K562 (cell line): ENCODE data around the gene KCNF1.

ENCODE experiments used
- CSDE1 ChIP-seq, 2 experiments: fragments of 450-650 bp; IDR thresholded peaks; 2 replicates each; pipeline ENCODE4 v1.6.1; 2016; ENCODE audit warnings: mild to moderate bottlenecking in 1 of 2
- EZH2 ChIP-seq: IDR thresholded peaks from 2 replicates; pipeline ENCODE4 v1.6.1; 2012; ENCODE audit warnings: low read depth, mild to moderate bottlenecking, inconsistent platforms, low read length, borderline replicate concordance
- SP1 ChIP-seq: sonication (generic); formaldehyde crosslinking; IDR thresholded peaks from 2 replicates; pipeline ENCODE4 v1.8.1; 2022; ENCODE audit warnings: mild to moderate bottlenecking, missing genetic modification reagents
- ZBTB7A ChIP-seq: IDR thresholded peaks from 2 replicates; pipeline ENCODE4 v1.6.1; 2011; ENCODE audit warnings: low read depth, mild to moderate bottlenecking, low read length, moderate library complexity, borderline replicate concordance; ENCODE audit not compliant: control insufficient read depth

DNA sequence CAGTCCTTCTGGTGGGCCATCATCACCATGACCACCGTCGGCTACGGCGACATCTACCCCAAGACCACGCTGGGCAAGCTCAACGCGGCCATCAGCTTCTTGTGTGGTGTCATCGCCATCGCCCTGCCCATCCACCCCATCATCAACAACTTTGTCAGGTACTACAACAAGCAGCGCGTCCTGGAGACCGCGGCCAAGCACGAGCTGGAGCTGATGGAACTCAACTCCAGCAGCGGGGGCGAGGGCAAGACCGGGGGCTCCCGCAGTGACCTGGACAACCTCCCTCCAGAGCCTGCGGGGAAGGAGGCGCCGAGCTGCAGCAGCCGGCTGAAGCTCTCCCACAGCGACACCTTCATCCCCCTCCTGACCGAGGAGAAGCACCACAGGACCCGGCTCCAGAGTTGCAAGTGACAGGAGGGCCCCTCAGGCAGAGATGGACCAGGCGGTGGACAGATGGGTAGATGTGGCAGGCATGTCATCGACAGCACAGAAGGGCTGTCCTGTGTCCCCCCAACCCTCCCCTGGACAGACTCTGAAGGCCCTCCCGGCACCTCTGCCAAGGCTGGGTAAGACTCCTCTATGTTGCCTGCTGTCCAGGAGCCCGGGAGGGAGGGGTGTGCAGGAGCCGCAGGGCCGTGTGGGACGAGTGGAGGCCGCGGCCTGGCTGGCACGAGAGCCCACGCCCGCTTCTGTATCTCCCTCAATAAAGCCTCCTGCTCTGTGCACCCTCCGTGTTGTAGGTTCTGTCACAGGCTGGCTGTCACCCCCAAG lies 2.0 kb downstream of the KCNF1 start:
- TF ChIP-seq SP1 (CRISPR knock-in tag) (no peak), EZH2 (no peak), ZBTB7A (no peak), CSDE1 (IDR thresholded peaks at IDR 0.05) (no peak)
